Subcutaneous abdominal adipose tissue (tissue), 5 donors: ENCODE measurements around the gene LYG1.
"Not testable (repeated sequence)": the region's sequence is repeated elsewhere in the genome, so short reads cannot be mapped to it uniquely, and the experiment has no call there.

Experiments
- H3K27ac ChIP-seq: one replicate; pipeline ENCODE4 v1.7.0; 2013; ENCODE audit warnings: low read depth, mild to moderate bottlenecking, inconsistent platforms, low read length, moderate library complexity
- H3K27me3 ChIP-seq, 5 donors: one replicate each; pipeline ENCODE4 v1.7.0; 2013; ENCODE audit warnings: low read length in 5 of 5, inconsistent platforms in 1 of 5; ENCODE audit not compliant: control insufficient read depth in 5 of 5, insufficient read depth in 4 of 5
- H3K36me3 ChIP-seq, 5 donors: one replicate each; pipeline ENCODE4 v1.7.0; 2013; ENCODE audit warnings: low read length in 5 of 5; ENCODE audit not compliant: control insufficient read depth in 5 of 5, insufficient read depth in 5 of 5
- H3K4me1 ChIP-seq, 5 donors: one replicate each; pipeline ENCODE4 v1.7.0; 2013; ENCODE audit warnings: low read length in 5 of 5, mild to moderate bottlenecking in 3 of 5, moderate library complexity in 1 of 5; ENCODE audit not compliant: control insufficient read depth in 5 of 5, insufficient read depth in 5 of 5
- H3K4me3 ChIP-seq, 5 donors: one replicate each; pipeline ENCODE4 v1.7.0; 2013; ENCODE audit warnings: low read length in 5 of 5, low read depth in 1 of 5
- H3K9ac ChIP-seq, 5 donors: one replicate each; pipeline ENCODE4 v1.7.0; 2013; ENCODE audit warnings: low read length in 5 of 5, mild to moderate bottlenecking in 4 of 5, moderate library complexity in 3 of 5
- H3K9me3 ChIP-seq, 5 donors: one replicate each; pipeline ENCODE4 v1.7.0; 2013; ENCODE audit warnings: low read length in 5 of 5; ENCODE audit not compliant: control insufficient read depth in 5 of 5
- donor health status: healthy.
- donor health status: healthy.
- donor health status: healthy.
- donor health status: healthy.
- donor health status: healthy.

Gene LYG1

GRCh38 chr2:99278195-99278765 is 22.7 kb downstream of the LYG1 start:
- not testable (repeated sequence) for H3K4me1 ChIP-seq, H3K4me3 ChIP-seq, H3K27me3 ChIP-seq, H3K36me3 ChIP-seq, H3K27ac ChIP-seq, H3K9ac ChIP-seq
- H3K9me3 ChIP-seq, result peaks cover 3 to 14% (median 9%) of the 10 kb centered on the region in 5 donors

- Histone ChIP-seq H3K4me3 (no peak overlapping the region), H3K9ac (no peak overlapping the region), H3K4me1 (no peaks in the 10 kb centered on the region), H3K27ac (no peak overlapping the region), H3K9me3 (peaks cover 5 to 17% (median 12%) of the 10 kb centered on the region in 5 donors), H3K27me3 (no peaks in the 10 kb centered on the region), H3K36me3 (peaks cover 0 to 5% (median 0%) of the 10 kb centered on the region in 5 donors)
Measured at GRCh38 chr2:99275882-99276281, 25.1 kb downstream of the LYG1 start.

DNA sequence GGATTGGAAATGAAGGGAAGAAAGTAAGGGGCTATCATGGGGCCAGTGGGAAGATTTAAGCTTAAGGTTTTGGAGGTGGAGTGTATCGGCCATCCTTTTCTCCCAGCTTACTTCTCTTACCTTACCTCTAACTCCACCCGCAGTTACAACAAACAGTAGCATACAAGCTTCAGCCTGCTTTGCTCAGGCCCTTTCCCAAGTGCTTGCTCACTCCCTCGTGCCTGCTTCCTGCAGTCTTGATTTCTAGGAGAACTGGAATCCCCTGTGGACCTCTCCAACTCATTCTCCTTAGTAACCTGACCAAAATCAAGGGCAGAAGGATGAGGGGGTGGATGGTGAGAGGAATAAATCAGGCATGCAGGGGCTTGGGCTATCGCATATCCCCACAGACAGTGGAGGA is 39.8 kb downstream of the LYG1 start:
- H3K27ac ChIP-seq, result no peak overlapping the region
- no peak overlapping the region for H3K9ac ChIP-seq
- peaks cover 0 to 4% (median 0%) of the 10 kb centered on the region in 5 donors for H3K36me3 ChIP-seq
- H3K4me1 ChIP-seq, result no peaks in the 10 kb centered on the region
- no peaks in the 10 kb centered on the region for H3K27me3 ChIP-seq
- H3K9me3 ChIP-seq, result no peaks in the 10 kb centered on the region
- H3K4me3 ChIP-seq, result no peak overlapping the region

GRCh38 chr2:99260184-99260583 is 40.8 kb downstream of the LYG1 start:
- peaks cover 0 to 4% (median 0%) of the 10 kb centered on the region in 5 donors for H3K36me3 ChIP-seq
- no peak overlapping the region for H3K27ac ChIP-seq
- no peaks in the 10 kb centered on the region for H3K9me3 ChIP-seq
- H3K4me1 ChIP-seq, result no peaks in the 10 kb centered on the region
- no peaks in the 10 kb centered on the region for H3K27me3 ChIP-seq
- H3K9ac ChIP-seq, result no peak overlapping the region
- H3K4me3 ChIP-seq, result no peak overlapping the region

DNA sequence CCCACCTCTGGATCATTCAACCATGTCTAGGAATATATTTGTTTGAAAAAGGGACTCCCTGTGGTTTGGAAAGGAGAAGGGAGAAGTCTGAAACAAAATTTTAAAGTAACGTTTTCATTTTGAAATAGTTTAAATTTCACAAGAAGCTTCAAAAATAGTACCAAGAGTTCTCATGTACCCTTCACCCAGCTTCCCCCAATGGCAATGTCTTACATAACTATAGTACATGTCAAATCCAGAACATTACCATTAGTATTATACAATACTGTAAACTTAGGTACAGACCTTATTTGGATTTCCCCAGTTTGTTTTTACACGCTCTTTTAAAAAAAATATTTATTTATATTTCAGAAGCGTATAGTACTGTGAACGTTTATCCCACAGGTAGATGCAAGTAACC is 41.5 kb downstream of the LYG1 start:
- H3K27ac ChIP-seq, result no peak overlapping the region
- no peak overlapping the region for H3K9ac ChIP-seq
- H3K36me3 ChIP-seq, result peaks cover 0 to 4% (median 0%) of the 10 kb centered on the region in 5 donors
- H3K27me3 ChIP-seq, result no peaks in the 10 kb centered on the region
- H3K4me3 ChIP-seq, result no peak overlapping the region
- no peaks in the 10 kb centered on the region for H3K9me3 ChIP-seq
- no peaks in the 10 kb centered on the region for H3K4me1 ChIP-seq

- H3K9ac ChIP-seq, result no peak overlapping the region
- H3K27ac ChIP-seq, result no peak overlapping the region
- H3K9me3 ChIP-seq, result no peaks in the 10 kb centered on the region
- no peaks in the 10 kb centered on the region for H3K36me3 ChIP-seq
- no peaks in the 10 kb centered on the region for H3K4me1 ChIP-seq
- no peaks in the 10 kb centered on the region for H3K27me3 ChIP-seq
- no peak overlapping the region for H3K4me3 ChIP-seq
Measured at GRCh38 chr2:99256677-99257076, 44.3 kb downstream of the LYG1 start.

DNA sequence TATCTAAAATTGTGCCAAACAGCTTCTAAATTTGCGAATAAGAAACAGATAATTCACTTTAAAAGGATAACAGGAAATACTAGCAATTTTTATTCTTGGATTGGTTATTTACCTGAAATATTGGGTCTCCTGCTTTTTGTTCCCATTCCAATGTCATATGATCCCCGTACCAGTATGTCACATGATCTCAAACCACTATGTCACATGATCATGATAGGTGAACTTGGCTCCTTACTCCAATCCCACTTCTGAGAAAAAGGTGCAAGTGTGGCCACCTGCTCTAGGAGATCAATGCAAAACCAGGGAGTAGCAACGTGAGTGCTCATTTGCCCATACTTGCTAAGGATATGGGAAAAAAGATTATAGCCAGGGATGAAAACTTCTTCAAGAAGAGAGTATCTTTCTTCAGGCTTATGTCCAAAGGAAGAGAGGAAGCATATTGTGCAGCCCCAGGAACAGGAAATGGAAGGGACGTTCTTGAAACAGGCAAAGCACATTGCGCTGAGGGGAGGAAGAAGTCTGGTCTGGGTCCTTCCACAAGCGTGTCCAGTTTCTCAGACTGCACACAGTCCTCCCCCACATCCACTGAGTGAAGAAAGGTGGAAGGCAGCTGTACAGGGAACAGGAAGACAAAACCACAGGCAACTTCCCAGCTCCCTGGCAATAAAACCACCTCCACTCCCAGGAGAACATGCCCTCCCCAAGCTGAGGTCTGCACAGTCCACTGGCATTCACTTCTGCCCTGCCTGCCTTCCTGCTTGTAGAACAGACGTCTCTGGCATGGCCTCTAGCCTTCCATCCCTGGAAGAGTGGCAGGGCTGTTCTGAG is 45.3 kb downstream of the LYG1 start, which contains the start of gene LYG2:
Gene LYG2 (minus strand): TSS at position 176 of the 828 bp plus-strand sequence. CDS start 1,406 bp downstream, outside the sequence.
- no peak within 1 kb of the TSS for H3K9ac ChIP-seq
- no peak within 1 kb of the TSS for H3K27ac ChIP-seq
- no peaks in the 10 kb centered on the region for H3K9me3 ChIP-seq
- no peaks in the 10 kb centered on the region for H3K27me3 ChIP-seq
- no peak within 1 kb of the TSS for H3K4me3 ChIP-seq
- H3K36me3 ChIP-seq, result no peaks in the 10 kb centered on the region
- no peaks in the 10 kb centered on the region for H3K4me1 ChIP-seq

DNA sequence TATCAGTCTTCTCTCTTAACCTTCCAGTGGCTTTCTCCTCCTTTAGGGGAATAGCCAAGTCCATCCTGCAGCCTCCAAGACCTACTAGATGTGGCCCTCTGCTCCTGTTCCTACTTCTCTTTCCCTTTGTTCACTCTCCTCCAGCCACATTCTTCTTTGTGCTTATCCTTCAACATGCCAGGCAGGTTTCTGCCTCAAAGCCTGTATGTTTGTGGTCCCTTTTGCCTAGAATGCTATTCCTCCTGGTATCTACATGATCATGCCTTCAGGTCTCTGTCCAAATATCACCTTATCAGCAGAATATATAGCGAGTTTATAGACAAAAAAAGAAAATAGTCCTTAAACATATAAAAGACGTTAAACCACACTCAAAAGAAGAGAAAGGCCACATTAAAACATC is 51.0 kb downstream of the LYG1 start:
- peaks cover 0 to 3% (median 0%) of the 10 kb centered on the region in 5 donors for H3K36me3 ChIP-seq
- H3K4me1 ChIP-seq, result no peaks in the 10 kb centered on the region
- no peak overlapping the region for H3K4me3 ChIP-seq
- H3K9me3 ChIP-seq, result peaks cover 0 to 3% (median 0%) of the 10 kb centered on the region in 5 donors
- H3K27me3 ChIP-seq, result no peaks in the 10 kb centered on the region
- no peak overlapping the region for H3K9ac ChIP-seq
- H3K27ac ChIP-seq, result no peak overlapping the region

DNA sequence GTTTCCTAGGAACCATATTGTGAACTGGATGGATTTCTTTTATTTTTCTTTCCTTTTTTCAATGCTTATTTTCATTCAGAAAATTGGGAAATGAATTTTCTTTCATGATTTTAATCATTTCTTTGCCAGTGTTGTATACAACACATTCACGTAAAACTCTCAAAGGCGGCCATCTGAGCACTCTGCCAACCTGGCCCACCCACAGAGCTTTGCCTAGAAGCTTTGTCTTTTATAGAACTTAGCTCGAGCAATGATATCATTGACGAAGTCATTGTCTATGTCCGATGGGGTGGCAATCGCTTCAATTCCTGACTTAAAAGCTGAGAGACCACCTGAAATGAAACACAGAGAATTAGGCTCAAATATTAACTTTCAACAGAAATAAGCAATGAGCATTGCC is 58.8 kb downstream of the LYG1 start:
- Histone ChIP-seq H3K27ac (no peak overlapping the region), H3K27me3 (no peaks in the 10 kb centered on the region), H3K4me1 (no peaks in the 10 kb centered on the region), H3K36me3 (peaks cover 0 to 3% (median 0%) of the 10 kb centered on the region in 5 donors), H3K4me3 (no peak overlapping the region), H3K9ac (no peak overlapping the region), H3K9me3 (no peaks in the 10 kb centered on the region)

- H3K27me3 ChIP-seq, result no peaks in the 10 kb centered on the region
- no peaks in the 10 kb centered on the region for H3K4me1 ChIP-seq
- H3K36me3 ChIP-seq, result no peaks in the 10 kb centered on the region
- H3K4me3 ChIP-seq, result no peak overlapping the region
- H3K27ac ChIP-seq, result no peak overlapping the region
- H3K9ac ChIP-seq, result no peak overlapping the region
- no peaks in the 10 kb centered on the region for H3K9me3 ChIP-seq
Measured at GRCh38 chr2:99240431-99240830, 60.6 kb downstream of the LYG1 start.
